Activated CD4-positive, alpha-beta T cell treated with anti-CD3 and anti-CD28 coated beads, Interleukin-2, amount 50 U/mL, for 48 hours (primary cell): ENCODE measurements around the gene APOC3.
"Not testable (repeated sequence)": the region's sequence is repeated elsewhere in the genome, so short reads cannot be mapped to it uniquely, and the experiment has no call there.

ENCODE experiments used
- DNase-seq, 2 experiments: peaks; one replicate each; pipeline ENCODE4 v3.0.0-alpha.2; 2020

APOC3 gene

GRCh38 chr11:116832350-116833290, 2.9 kb downstream of the APOC3 start:
- no peak for DNase-seq

GRCh38 chr11:116833491-116833815, 3.7 kb downstream of the APOC3 start:
- no peak for DNase-seq

- DNase-seq: no peak
Measured at GRCh38 chr11:116833816-116834534, 4.3 kb downstream of the APOC3 start.

GRCh38 chr11:116834535-116835041, 4.9 kb downstream of the APOC3 start:
- DNase-seq: not testable (repeated sequence)

- peak in 1 of 2 experiments; percentile 15 for DNase-seq
Measured at GRCh38 chr11:116835042-116835772, 5.5 kb downstream of the APOC3 start.

- peak; percentile 78 to 84 for DNase-seq
Measured at GRCh38 chr11:116835791-116836631, 6.3 kb downstream of the APOC3 start.

GRCh38 chr11:116836632-116836991, 6.9 kb downstream of the APOC3 start:
- no peak for DNase-seq

- DNase-seq: no peak
Measured at GRCh38 chr11:116837231-116838091, 7.8 kb downstream of the APOC3 start, which contains the start of gene APOA1. APOA1 (minus strand) TSS chr11:116837622; CDS start chr11:116837387, 235 bp downstream.

GRCh38 chr11:116838321-116839084, 8.8 kb downstream of the APOC3 start:
- DNase-seq: no peak

- no peak for DNase-seq
Measured at GRCh38 chr11:116840224-116840745, 10.6 kb downstream of the APOC3 start.

GRCh38 chr11:116840746-116841296, 11.1 kb downstream of the APOC3 start:
- DNase-seq: no peak

- no peak for DNase-seq
Measured at GRCh38 chr11:116842117-116842516, 12.4 kb downstream of the APOC3 start.

GRCh38 chr11:116842909-116843308, 13.2 kb downstream of the APOC3 start:
- DNase-seq: no peak

GRCh38 chr11:116843661-116844060, 14.0 kb downstream of the APOC3 start:
- no peak for DNase-seq

GRCh38 chr11:116844722-116845121, 15.0 kb downstream of the APOC3 start:
- DNase-seq: no peak

GRCh38 chr11:116847612-116848011, 17.9 kb downstream of the APOC3 start:
- DNase-seq: no peak

GRCh38 chr11:116849060-116849459, 19.4 kb downstream of the APOC3 start:
- no peak for DNase-seq

GRCh38 chr11:116849486-116849885, 19.8 kb downstream of the APOC3 start:
- no peak for DNase-seq

GRCh38 chr11:116851626-116852025, 21.9 kb downstream of the APOC3 start:
- DNase-seq: peak; percentile 34 to 58
